HepG2 (cell line): Measurements from ENCODE around the gene ZNF230. TPM values are rescaled to one million over a fixed set of nuclear protein-coding genes. Genes with fewer than 3 reads are reported as not detected.

Experiments
- ERF ChIP-seq: IDR thresholded peaks from 2 replicates; pipeline ENCODE4 v1.6.1; 2018; ENCODE audit warnings: missing biosample characterization, missing genetic modification reagents
- HBP1 ChIP-seq: IDR thresholded peaks from 2 replicates; pipeline ENCODE4 v1.6.1; 2016; ENCODE audit warnings: low read depth, control low read depth
- HIC2 ChIP-seq: sonication (generic); formaldehyde crosslinking; IDR thresholded peaks from 2 replicates; pipeline ENCODE4 v1.9.0; 2022; ENCODE audit warnings: low read depth, missing genetic modification reagents
- KDM6A ChIP-seq: IDR thresholded peaks from 2 replicates; pipeline ENCODE4 v1.6.1; 2016; ENCODE audit warnings: low read depth
- NR3C1 ChIP-seq: sonication (generic); formaldehyde crosslinking; IDR thresholded peaks from 2 replicates; pipeline ENCODE4 v1.4.0; 2020; ENCODE audit warnings: missing genetic modification reagents
- PHB2 ChIP-seq: fragments of 450-650 bp; IDR thresholded peaks from 2 replicates; pipeline ENCODE4 v1.6.1; 2018; ENCODE audit not compliant: partially characterized antibody
- REL ChIP-seq: sonication (generic); formaldehyde crosslinking; conservative IDR thresholded peaks from 2 replicates; pipeline ENCODE4 v1.8.0; 2022; ENCODE audit warnings: mild to moderate bottlenecking, missing genetic modification reagents, moderate library complexity
- RERE ChIP-seq: IDR thresholded peaks from 2 replicates; pipeline ENCODE4 v1.6.1; 2016; ENCODE audit warnings: low read depth, missing genetic modification reagents, missing compliant biosample characterization
- SIN3B ChIP-seq: fragments of 150-350 bp; IDR thresholded peaks from 2 replicates; pipeline ENCODE4 v1.6.1; 2014; ENCODE audit warnings: low read length
- SMARCC2 ChIP-seq: fragments of 450-650 bp; IDR thresholded peaks from 2 replicates; pipeline ENCODE4 v1.6.1; 2017; ENCODE audit warnings: antibody characterized with exemption, mild to moderate bottlenecking
- U2AF1 ChIP-seq: fragments of 200-400 bp; formaldehyde crosslinking; optimal IDR thresholded peaks from 2 replicates; pipeline ENCODE3; 2017; ENCODE audit warnings: mild to moderate bottlenecking, low read depth, low read length
- ZFP36L2 ChIP-seq: sonication (generic); formaldehyde crosslinking; IDR thresholded peaks from 2 replicates; pipeline ENCODE4 v1.4.0; 2020; ENCODE audit warnings: missing genetic modification reagents
- ZNF207 ChIP-seq: fragments of 450-650 bp; IDR thresholded peaks from 2 replicates; pipeline ENCODE4 v1.6.1; 2016; ENCODE audit warnings: antibody characterized with exemption, borderline replicate concordance
- ZNF512 ChIP-seq: sonication (generic); formaldehyde crosslinking; IDR thresholded peaks from 2 replicates; pipeline ENCODE4 v1.4.0; 2020; ENCODE audit warnings: mild to moderate bottlenecking, missing genetic modification reagents
- ZNF513 ChIP-seq: sonication (generic); formaldehyde crosslinking; conservative IDR thresholded peaks from 2 replicates; pipeline ENCODE4 v1.5.0; 2020; ENCODE audit warnings: missing genetic modification reagents
- ZNF563 ChIP-seq: sonication (generic); formaldehyde crosslinking; IDR thresholded peaks from 2 replicates; pipeline ENCODE4 v1.8.0; 2022; ENCODE audit warnings: mild to moderate bottlenecking, moderate library complexity, missing genetic modification reagents
- ZNF737 ChIP-seq: sonication (generic); formaldehyde crosslinking; IDR thresholded peaks from 2 replicates; pipeline ENCODE4 v1.5.0; 2020; ENCODE audit warnings: missing genetic modification reagents, mild to moderate bottlenecking, borderline replicate concordance
- ZNF766 ChIP-seq: sonication (generic); formaldehyde crosslinking; IDR thresholded peaks from 2 replicates; pipeline ENCODE4 v1.5.0; 2020; ENCODE audit warnings: missing genetic modification reagents, borderline replicate concordance
- polyA plus RNA-seq, 8 experiments: library from polyadenylated mRNA; depleted of rRNA in 3 of 8; stranded (reverse) in 7 of 8; unstranded in 1 of 8; fragments of >200 nt; fragmentation: Illumina TruSeq in 4 of 8; extraction: Trizol in 4 of 8; gene quantifications; 2 replicates each; pipeline versions ENCODE4 v1.2.1 to v1.2.3, GENCODE V29; 2011 to 2016; ENCODE audit warnings: low read depth in 4 of 8, missing spikeins in 1 of 8, mixed read lengths in 1 of 8; ENCODE audit not compliant: insufficient read depth in 1 of 8
- total RNA-seq, 5 experiments: library from RNA; depleted of rRNA; stranded (reverse); fragments of >200 nt; fragmentation: Illumina TruSeq; extraction: Trizol; gene quantifications; 2 replicates each; pipeline ENCODE4 v1.2.3, GENCODE V29; 2016; ENCODE audit warnings: low read depth in 1 of 5

ZNF230 gene
- total and polyA plus RNA-seq, 2 of the 13 experiments (the other 11 are each of a cell fraction or from before 2014, with no cell fraction given): 2.4 to 5.5 TPM

GRCh38 chr19:44051650-44052402, 49.1 kb downstream of the ZNF230 start, which contains the start of gene ZNF223 (continued):
- TF ChIP-seq ZNF513 (CRISPR knock-in tag) (no peak; the same call in 1 of the 2 replicates), U2AF1 (no peak), ZNF563 (0 out of 2 replicates have a peak, but pooled peaks have one; percentile 25), HIC2 (CRISPR knock-in tag) (no peak), PHB2 (no peak), HBP1 (CRISPR knock-in tag) (peak; percentile 52; the same call in 1 of the 2 replicates), SIN3B (no peak), ZFP36L2 (CRISPR knock-in tag) (no peak), ZNF512 (CRISPR knock-in tag) (no peak), SMARCC2 (no peak), NR3C1 (no peak), REL (CRISPR knock-in tag) (no peak), ERF (CRISPR knock-in tag) (no peak), RERE (CRISPR knock-in tag) (no peak), ZNF737 (CRISPR knock-in tag) (no peak), ZNF207 (no peak), KDM6A (CRISPR knock-in tag) (no peak), ZNF766 (CRISPR knock-in tag) (no peak)
